MM.1S (cell line): ENCODE measurements around the gene ZRSR2.
"Not testable (repeated sequence)": the region's sequence is repeated elsewhere in the genome, so short reads cannot be mapped to it uniquely, and the experiment has no call there.

Source experiments
- CTCF ChIP-seq: fragments of 300-600 bp; sonication (generic); IDR thresholded peaks from 2 replicates; pipeline ENCODE4 v1.5.1; 2016; ENCODE audit warnings: antibody characterized with exemption, low read length, mixed read lengths
- EZH2 ChIP-seq: fragments of 300-600 bp; sonication (generic); optimal IDR thresholded peaks from 2 replicates; pipeline ENCODE3; 2017; ENCODE audit warnings: low read depth, mild to moderate bottlenecking, antibody characterized with exemption, low read length, mixed read lengths
- EZH2phosphoT487 ChIP-seq: fragments of 300-600 bp; sonication (generic); IDR thresholded peaks from 2 replicates; pipeline ENCODE4 v1.6.1; 2018; ENCODE audit warnings: antibody characterized with exemption, low read length

GRCh38 chrX:15746651-15747050, 43.6 kb upstream of the ZRSR2 start:
- not testable (repeated sequence) for TF ChIP-seq CTCF, EZH2, EZH2phosphoT487
